DND-41 (cell line): ENCODE data around the gene NARF.

Experiments
- ATAC-seq: fragments of 200-7000 bp; cut with Tn5 transposase; 3 replicates; pipeline ENCODE4 v1.9.1; 2021; ENCODE audit warnings: low read depth; ENCODE audit not compliant: insufficient read depth
- DNase-seq: peaks from one replicate; pipeline ENCODE4 v3.0.0-alpha.2; 2020
- H2AFZ ChIP-seq: 2 replicates; pipeline ENCODE4 v1.6.0; 2012; ENCODE audit warnings: low read depth, low read length
- H3K27ac ChIP-seq: 2 replicates; pipeline ENCODE4 v1.5.1; 2012; ENCODE audit warnings: low read length, inconsistent platforms
- H3K27me3 ChIP-seq: fragments of 200-600 bp; sonication (generic); 2 replicates; pipeline ENCODE4 v1.6.0; 2012; ENCODE audit warnings: low read length, mild to moderate bottlenecking, inconsistent platforms; ENCODE audit not compliant: insufficient read depth, poor library complexity
- H3K36me3 ChIP-seq: 2 replicates; pipeline ENCODE4 v1.5.1; 2012; ENCODE audit warnings: low read length, inconsistent platforms; ENCODE audit not compliant: insufficient read depth
- H3K4me1 ChIP-seq: 2 replicates; pipeline ENCODE4 v1.5.1; 2012; ENCODE audit warnings: mild to moderate bottlenecking, low read length; ENCODE audit not compliant: insufficient read depth
- H3K4me2 ChIP-seq: 2 replicates; pipeline ENCODE4 v1.6.0; 2012; ENCODE audit warnings: mild to moderate bottlenecking, moderate library complexity, low read length, inconsistent platforms; ENCODE audit not compliant: insufficient read depth
- H3K4me3 ChIP-seq, 2 experiments: fragments of 200-600 bp in 1 of 2; shearing (Covaris generic) in 1 of 2; 2 replicates each; pipeline ENCODE4 v1.5.1; 2012 to 2016; ENCODE audit warnings: inconsistent platforms in 2 of 2, low read length in 2 of 2, mild to moderate bottlenecking in 2 of 2, low read depth in 1 of 2, moderate library complexity in 1 of 2
- H3K79me2 ChIP-seq: 2 replicates; pipeline ENCODE4 v1.6.0; 2012; ENCODE audit warnings: low read length, inconsistent platforms; ENCODE audit not compliant: insufficient read depth
- H3K9ac ChIP-seq: 2 replicates; pipeline ENCODE4 v1.6.0; 2012; ENCODE audit warnings: low read depth, mild to moderate bottlenecking, inconsistent platforms, low read length, moderate library complexity
- H3K9me3 ChIP-seq: 2 replicates; pipeline ENCODE4 v1.5.1; 2012; ENCODE audit warnings: low read length, moderate library complexity, mild to moderate bottlenecking, inconsistent platforms; ENCODE audit not compliant: insufficient read depth, severe bottlenecking
- H4K20me1 ChIP-seq: 2 replicates; pipeline ENCODE4 v1.6.0; 2012; ENCODE audit warnings: low read length; ENCODE audit not compliant: insufficient read depth
- EZH2 ChIP-seq: IDR thresholded peaks from 3 replicates; pipeline ENCODE4 v1.6.1; 2012; ENCODE audit warnings: borderline replicate concordance, low read depth, mild to moderate bottlenecking, moderate library complexity, low read length, inconsistent platforms; ENCODE audit not compliant: severe bottlenecking
- TF ChIP-seq, protein P1 (sequence below): IDR thresholded peaks from 2 replicates; pipeline ENCODE4 v1.5.1; 2012; ENCODE audit warnings: borderline replicate concordance, low read length, moderate library complexity, mild to moderate bottlenecking; ENCODE audit not compliant: poor library complexity, severe bottlenecking; ENCODE audit errors: extremely low read depth

Gene NARF

DNA sequence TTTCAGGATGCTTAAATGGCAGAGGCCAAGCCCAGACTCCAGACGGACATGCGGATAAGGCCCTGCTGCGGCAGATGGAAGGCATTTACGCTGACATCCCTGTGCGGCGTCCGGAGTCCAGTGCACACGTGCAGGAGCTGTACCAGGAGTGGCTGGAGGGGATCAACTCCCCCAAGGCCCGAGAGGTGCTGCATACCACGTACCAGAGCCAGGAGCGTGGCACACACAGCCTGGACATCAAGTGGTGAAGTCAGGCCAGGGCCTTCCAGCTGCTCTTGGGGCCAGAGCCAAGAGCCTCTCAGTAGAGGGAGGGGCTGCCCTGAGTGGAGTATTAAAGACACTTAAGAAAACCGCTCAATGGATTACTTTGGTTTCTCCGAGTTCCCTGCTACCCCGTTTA is 29.4 kb downstream of the NARF start:
- no peak overlapping the region for H2AFZ ChIP-seq
- H3K79me2 ChIP-seq, result no peaks in the 10 kb centered on the region
- H3K4me2 ChIP-seq, result no peak overlapping the region
- H3K27ac ChIP-seq, result no peak overlapping the region
- ATAC-seq, result no peak
- peaks cover 12% of the 10 kb centered on the region for H3K4me1 ChIP-seq
- H3K36me3 ChIP-seq, result peaks cover 64% of the 10 kb centered on the region
- H3K9me3 ChIP-seq, result no peaks in the 10 kb centered on the region
- no peak overlapping the region for H3K4me3 ChIP-seq
- H4K20me1 ChIP-seq, result no peaks in the 10 kb centered on the region
- H3K9ac ChIP-seq, result no peak overlapping the region
- DNase-seq, result no peak
- TF ChIP-seq EZH2, result no peak
- TF ChIP-seq, protein P1, sequence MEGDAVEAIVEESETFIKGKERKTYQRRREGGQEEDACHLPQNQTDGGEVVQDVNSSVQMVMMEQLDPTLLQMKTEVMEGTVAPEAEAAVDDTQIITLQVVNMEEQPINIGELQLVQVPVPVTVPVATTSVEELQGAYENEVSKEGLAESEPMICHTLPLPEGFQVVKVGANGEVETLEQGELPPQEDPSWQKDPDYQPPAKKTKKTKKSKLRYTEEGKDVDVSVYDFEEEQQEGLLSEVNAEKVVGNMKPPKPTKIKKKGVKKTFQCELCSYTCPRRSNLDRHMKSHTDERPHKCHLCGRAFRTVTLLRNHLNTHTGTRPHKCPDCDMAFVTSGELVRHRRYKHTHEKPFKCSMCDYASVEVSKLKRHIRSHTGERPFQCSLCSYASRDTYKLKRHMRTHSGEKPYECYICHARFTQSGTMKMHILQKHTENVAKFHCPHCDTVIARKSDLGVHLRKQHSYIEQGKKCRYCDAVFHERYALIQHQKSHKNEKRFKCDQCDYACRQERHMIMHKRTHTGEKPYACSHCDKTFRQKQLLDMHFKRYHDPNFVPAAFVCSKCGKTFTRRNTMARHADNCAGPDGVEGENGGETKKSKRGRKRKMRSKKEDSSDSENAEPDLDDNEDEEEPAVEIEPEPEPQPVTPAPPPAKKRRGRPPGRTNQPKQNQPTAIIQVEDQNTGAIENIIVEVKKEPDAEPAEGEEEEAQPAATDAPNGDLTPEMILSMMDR, result no peak
- H3K27me3 ChIP-seq, result no peaks in the 10 kb centered on the region

DNA sequence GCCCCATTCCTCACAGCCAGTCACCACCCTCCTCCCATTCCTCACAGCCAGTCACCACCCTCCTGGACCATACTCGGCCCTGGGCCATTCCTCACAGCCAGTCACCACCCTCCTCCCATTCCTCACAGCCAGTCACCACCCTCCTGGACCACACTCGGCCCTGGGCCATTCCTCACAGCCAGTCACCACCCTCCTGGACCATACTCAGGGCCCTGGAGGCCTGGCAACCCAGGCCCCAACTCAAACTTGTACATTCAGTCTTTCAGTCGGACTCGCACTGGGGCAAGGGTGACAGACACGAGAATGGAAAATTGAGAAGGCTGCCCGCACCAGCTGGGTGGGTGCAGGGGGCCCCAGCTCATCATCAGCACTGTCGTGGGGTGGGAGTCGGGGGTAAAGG is 30.6 kb downstream of the NARF start:
- Histone ChIP-seq H4K20me1 (no peaks in the 10 kb centered on the region), H3K9me3 (no peaks in the 10 kb centered on the region), H3K27me3 (no peaks in the 10 kb centered on the region), H2AFZ (no peak overlapping the region), H3K9ac (no peak overlapping the region), H3K4me3 (no peak overlapping the region), H3K4me1 (peaks cover 12% of the 10 kb centered on the region), H3K27ac (peak overlapping the region; percentile 10; the same call in 1 of the 2 replicates), H3K79me2 (no peaks in the 10 kb centered on the region), H3K36me3 (peaks cover 52% of the 10 kb centered on the region), H3K4me2 (no peak overlapping the region)
- TF ChIP-seq EZH2, result no peak
- TF ChIP-seq, protein P1, result no peak
- ATAC-seq (no peak), DNase-seq (no peak)

DNA sequence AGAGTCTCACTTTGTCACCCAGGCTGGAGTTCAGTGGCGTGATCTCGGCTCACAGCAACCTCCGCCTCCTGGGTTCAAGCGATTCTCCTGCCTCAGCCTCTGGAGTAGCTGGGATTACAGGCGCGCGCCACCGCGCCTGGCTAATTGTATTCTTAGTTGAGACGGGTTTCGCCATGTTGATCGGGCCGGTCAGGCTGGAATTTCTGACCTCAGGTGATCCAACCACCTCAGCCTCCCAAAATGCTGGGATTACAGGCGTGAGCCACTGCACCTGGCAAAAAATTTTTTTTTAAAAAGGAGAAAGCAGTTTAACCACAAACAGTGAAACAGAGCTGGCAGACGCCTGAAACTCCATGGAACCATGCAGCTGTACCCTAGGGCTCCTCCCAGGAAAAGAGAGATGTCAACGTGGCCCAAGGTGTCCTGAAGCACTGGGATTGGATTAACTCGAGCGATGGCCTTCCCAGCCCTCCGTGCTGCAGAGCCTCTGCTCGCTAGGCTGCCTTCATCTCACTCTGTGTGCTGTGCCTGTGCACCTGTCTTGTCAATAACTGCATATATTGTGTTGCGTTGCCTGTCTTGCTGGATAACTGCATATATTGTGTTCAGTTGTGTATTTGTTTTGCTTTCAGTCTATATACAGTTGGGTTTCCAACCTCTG is 31.4 kb downstream of the NARF start:
- Histone ChIP-seq H3K4me1 (peaks cover 14% of the 10 kb centered on the region), H3K4me2 (no peak overlapping the region), H3K4me3 (no peak overlapping the region), H3K79me2 (no peaks in the 10 kb centered on the region), H3K27ac (peak overlapping the region; percentile 43; the same call in 1 of the 2 replicates), H3K9me3 (no peaks in the 10 kb centered on the region), H4K20me1 (no peaks in the 10 kb centered on the region), H3K9ac (peak overlapping the region; percentile 8; the same call in 1 of the 2 replicates), H3K27me3 (no peaks in the 10 kb centered on the region), H3K36me3 (peaks cover 43% of the 10 kb centered on the region), H2AFZ (no peak overlapping the region)
- no peak for ATAC-seq
- no peak for DNase-seq
- TF ChIP-seq, protein P1, result no peak
- TF ChIP-seq EZH2, result no peak
